Stimulated activated CD8-positive, alpha-beta memory T cell treated with anti-CD3 and anti-CD28 coated beads, Interleukin-7, amount 100 ng/mL, for 4 hours (primary cell): ENCODE data around the gene SLITRK2.

Experiments used
- DNase-seq, 2 donors: peaks; one replicate each; pipeline ENCODE4 v3.0.0-alpha.2; 2020; ENCODE audit warnings: low read depth in 2 of 2

The SLITRK2 gene

GRCh38 chrX:145856181-145856580, 38.6 kb downstream of the SLITRK2 start:
- no peak for DNase-seq

- no peak for DNase-seq
Observed at GRCh38 chrX:145861818-145862217, 44.2 kb downstream of the SLITRK2 start.

- no peak for DNase-seq
Observed at GRCh38 chrX:145865082-145865481, 47.5 kb downstream of the SLITRK2 start.
